ENCODE results near the gene RPL41. TPM values are rescaled to one million over a fixed set of nuclear protein-coding genes. Genes with fewer than 3 reads are reported as not detected.

RPL41 gene
- total and polyA plus RNA-seq, 10 of the 15 experiments (the other 5 are each of a cell fraction or from before 2014, with no cell fraction given): 4,144 to 19,112 (median 8,004) TPM

- TF ChIP-seq, protein P1, sequence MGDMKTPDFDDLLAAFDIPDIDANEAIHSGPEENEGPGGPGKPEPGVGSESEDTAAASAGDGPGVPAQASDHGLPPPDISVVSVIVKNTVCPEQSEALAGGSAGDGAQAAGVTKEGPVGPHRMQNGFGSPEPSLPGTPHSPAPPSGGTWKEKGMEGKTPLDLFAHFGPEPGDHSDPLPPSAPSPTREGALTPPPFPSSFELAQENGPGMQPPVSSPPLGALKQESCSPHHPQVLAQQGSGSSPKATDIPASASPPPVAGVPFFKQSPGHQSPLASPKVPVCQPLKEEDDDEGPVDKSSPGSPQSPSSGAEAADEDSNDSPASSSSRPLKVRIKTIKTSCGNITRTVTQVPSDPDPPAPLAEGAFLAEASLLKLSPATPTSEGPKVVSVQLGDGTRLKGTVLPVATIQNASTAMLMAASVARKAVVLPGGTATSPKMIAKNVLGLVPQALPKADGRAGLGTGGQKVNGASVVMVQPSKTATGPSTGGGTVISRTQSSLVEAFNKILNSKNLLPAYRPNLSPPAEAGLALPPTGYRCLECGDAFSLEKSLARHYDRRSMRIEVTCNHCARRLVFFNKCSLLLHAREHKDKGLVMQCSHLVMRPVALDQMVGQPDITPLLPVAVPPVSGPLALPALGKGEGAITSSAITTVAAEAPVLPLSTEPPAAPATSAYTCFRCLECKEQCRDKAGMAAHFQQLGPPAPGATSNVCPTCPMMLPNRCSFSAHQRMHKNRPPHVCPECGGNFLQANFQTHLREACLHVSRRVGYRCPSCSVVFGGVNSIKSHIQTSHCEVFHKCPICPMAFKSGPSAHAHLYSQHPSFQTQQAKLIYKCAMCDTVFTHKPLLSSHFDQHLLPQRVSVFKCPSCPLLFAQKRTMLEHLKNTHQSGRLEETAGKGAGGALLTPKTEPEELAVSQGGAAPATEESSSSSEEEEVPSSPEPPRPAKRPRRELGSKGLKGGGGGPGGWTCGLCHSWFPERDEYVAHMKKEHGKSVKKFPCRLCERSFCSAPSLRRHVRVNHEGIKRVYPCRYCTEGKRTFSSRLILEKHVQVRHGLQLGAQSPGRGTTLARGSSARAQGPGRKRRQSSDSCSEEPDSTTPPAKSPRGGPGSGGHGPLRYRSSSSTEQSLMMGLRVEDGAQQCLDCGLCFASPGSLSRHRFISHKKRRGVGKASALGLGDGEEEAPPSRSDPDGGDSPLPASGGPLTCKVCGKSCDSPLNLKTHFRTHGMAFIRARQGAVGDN (IDR thresholded peaks at IDR 0.05): no peak
- TF ChIP-seq POLR2AphosphoS2 (IDR thresholded peaks at IDR 0.05; ENCODE audit: low read depth, low read length): no peak
- TF ChIP-seq, protein P2, sequence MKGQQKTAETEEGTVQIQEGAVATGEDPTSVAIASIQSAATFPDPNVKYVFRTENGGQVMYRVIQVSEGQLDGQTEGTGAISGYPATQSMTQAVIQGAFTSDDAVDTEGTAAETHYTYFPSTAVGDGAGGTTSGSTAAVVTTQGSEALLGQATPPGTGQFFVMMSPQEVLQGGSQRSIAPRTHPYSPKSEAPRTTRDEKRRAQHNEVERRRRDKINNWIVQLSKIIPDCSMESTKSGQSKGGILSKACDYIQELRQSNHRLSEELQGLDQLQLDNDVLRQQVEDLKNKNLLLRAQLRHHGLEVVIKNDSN (IDR thresholded peaks at IDR 0.05; ENCODE audit: borderline replicate concordance, extremely low read length, insufficient read depth, low read depth, low read length): no peak
- TF ChIP-seq KDM1A (IDR thresholded peaks at IDR 0.05; ENCODE audit: borderline replicate concordance): no peak
- no peak for TF ChIP-seq POU2F2 (IDR thresholded peaks at IDR 0.05; ENCODE audit: borderline replicate concordance, low read depth, low read length)
- no peak for TF ChIP-seq PBX3 (IDR thresholded peaks at IDR 0.05; ENCODE audit: insufficient replicate concordance, low read depth, low read length)
- TF ChIP-seq, protein P3, sequence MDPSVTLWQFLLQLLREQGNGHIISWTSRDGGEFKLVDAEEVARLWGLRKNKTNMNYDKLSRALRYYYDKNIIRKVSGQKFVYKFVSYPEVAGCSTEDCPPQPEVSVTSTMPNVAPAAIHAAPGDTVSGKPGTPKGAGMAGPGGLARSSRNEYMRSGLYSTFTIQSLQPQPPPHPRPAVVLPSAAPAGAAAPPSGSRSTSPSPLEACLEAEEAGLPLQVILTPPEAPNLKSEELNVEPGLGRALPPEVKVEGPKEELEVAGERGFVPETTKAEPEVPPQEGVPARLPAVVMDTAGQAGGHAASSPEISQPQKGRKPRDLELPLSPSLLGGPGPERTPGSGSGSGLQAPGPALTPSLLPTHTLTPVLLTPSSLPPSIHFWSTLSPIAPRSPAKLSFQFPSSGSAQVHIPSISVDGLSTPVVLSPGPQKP (IDR thresholded peaks at IDR 0.05; ENCODE audit: low read depth, low read length): no peak
- TF ChIP-seq, protein P4, sequence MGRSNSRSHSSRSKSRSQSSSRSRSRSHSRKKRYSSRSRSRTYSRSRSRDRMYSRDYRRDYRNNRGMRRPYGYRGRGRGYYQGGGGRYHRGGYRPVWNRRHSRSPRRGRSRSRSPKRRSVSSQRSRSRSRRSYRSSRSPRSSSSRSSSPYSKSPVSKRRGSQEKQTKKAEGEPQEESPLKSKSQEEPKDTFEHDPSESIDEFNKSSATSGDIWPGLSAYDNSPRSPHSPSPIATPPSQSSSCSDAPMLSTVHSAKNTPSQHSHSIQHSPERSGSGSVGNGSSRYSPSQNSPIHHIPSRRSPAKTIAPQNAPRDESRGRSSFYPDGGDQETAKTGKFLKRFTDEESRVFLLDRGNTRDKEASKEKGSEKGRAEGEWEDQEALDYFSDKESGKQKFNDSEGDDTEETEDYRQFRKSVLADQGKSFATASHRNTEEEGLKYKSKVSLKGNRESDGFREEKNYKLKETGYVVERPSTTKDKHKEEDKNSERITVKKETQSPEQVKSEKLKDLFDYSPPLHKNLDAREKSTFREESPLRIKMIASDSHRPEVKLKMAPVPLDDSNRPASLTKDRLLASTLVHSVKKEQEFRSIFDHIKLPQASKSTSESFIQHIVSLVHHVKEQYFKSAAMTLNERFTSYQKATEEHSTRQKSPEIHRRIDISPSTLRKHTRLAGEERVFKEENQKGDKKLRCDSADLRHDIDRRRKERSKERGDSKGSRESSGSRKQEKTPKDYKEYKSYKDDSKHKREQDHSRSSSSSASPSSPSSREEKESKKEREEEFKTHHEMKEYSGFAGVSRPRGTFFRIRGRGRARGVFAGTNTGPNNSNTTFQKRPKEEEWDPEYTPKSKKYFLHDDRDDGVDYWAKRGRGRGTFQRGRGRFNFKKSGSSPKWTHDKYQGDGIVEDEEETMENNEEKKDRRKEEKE (IDR thresholded peaks at IDR 0.05): no peak
- no peak for TF ChIP-seq WRNIP1 (IDR thresholded peaks at IDR 0.05; ENCODE audit: borderline replicate concordance, low read depth, low read length)
- no peak for TF ChIP-seq SRF (IDR thresholded peaks at IDR 0.05; ENCODE audit: low read depth in 2 of 2, low read length in 2 of 2)
Observed at GRCh38 chr12:56115329-56115728, 1.1 kb upstream of the RPL41 start (continued).
